SK-N-SH treated with all-trans-retinoic acid at 6 μM for 48 hours (cell line): Measurements from ENCODE around the gene PIEZO1.
A peak's percentile ranks its signal among the peaks of the same experiment; 100 is the strongest.

ENCODE experiments used
- ATAC-seq: fragments of 200-7000 bp; cut with Tn5 transposase; 3 replicates; pipeline ENCODE4 v1.9.1; 2020; ENCODE audit warnings: mild to moderate bottlenecking, moderate library complexity
- ARNTL ChIP-seq: fragments of 450-650 bp; formaldehyde crosslinking; IDR thresholded peaks from 2 replicates; pipeline ENCODE4 v1.5.0; 2020; ENCODE audit warnings: low read depth, mild to moderate bottlenecking, moderate library complexity, borderline replicate concordance
- BACH2 ChIP-seq: fragments of 250-450 bp; sonication (Bioruptor Pico); IDR thresholded peaks from 2 replicates; pipeline ENCODE4 v1.9.0; 2021; ENCODE audit warnings: mild to moderate bottlenecking, borderline replicate concordance
- CSDC2 ChIP-seq: fragments of 250-450 bp; sonication (Bioruptor Pico); IDR thresholded peaks from 2 replicates; pipeline ENCODE4 v1.5.0; 2020; ENCODE audit warnings: mild to moderate bottlenecking, moderate library complexity
- CSRNP3 ChIP-seq: fragments of 250-450 bp; sonication (Bioruptor Pico); IDR thresholded peaks from 2 replicates; pipeline ENCODE4 v1.5.1; 2021; ENCODE audit warnings: mild to moderate bottlenecking, moderate library complexity
- ESRRG ChIP-seq: fragments of 250-450 bp; sonication (Bioruptor Pico); IDR thresholded peaks from 2 replicates; pipeline ENCODE4 v1.6.1; 2021; ENCODE audit warnings: mild to moderate bottlenecking
- GLIS3 ChIP-seq: fragments of 250-450 bp; sonication (Bioruptor Pico); IDR thresholded peaks from 2 replicates; pipeline ENCODE4 v1.5.0; 2020; ENCODE audit warnings: mild to moderate bottlenecking, moderate library complexity
- ISL1 ChIP-seq: fragments of 250-450 bp; sonication (Bioruptor Pico); IDR thresholded peaks from 2 replicates; pipeline ENCODE4 v2.1.2; 2022; ENCODE audit warnings: mild to moderate bottlenecking, moderate library complexity
- OSR1 ChIP-seq: fragments of 250-450 bp; sonication (Bioruptor Pico); IDR thresholded peaks from 2 replicates; pipeline ENCODE4 v1.8.0; 2022; ENCODE audit warnings: moderate library complexity, mild to moderate bottlenecking, inconsistent platforms
- PATZ1 ChIP-seq: fragments of 250-450 bp; sonication (Bioruptor Pico); IDR thresholded peaks from 2 replicates; pipeline ENCODE4 v1.8.0; 2020; ENCODE audit warnings: mild to moderate bottlenecking, moderate library complexity, borderline replicate concordance
- POU6F1 ChIP-seq: fragments of 250-450 bp; sonication (Bioruptor Pico); IDR thresholded peaks from 2 replicates; pipeline ENCODE4 v1.8.0; 2021; ENCODE audit warnings: low read depth, mild to moderate bottlenecking, moderate library complexity, borderline replicate concordance
- PPARA ChIP-seq: fragments of 250-450 bp; sonication (Bioruptor Pico); IDR thresholded peaks from 2 replicates; pipeline ENCODE4 v1.5.0; 2020; ENCODE audit warnings: mild to moderate bottlenecking, borderline replicate concordance
- RARB ChIP-seq: fragments of 250-450 bp; sonication (Bioruptor Pico); IDR thresholded peaks from 2 replicates; pipeline ENCODE4 v1.8.0; 2021; ENCODE audit warnings: mild to moderate bottlenecking, moderate library complexity
- SNAI2 ChIP-seq: fragments of 250-450 bp; sonication (Bioruptor Pico); IDR thresholded peaks from 2 replicates; pipeline ENCODE4 v1.5.0; 2020; ENCODE audit warnings: mild to moderate bottlenecking, moderate library complexity
- TCF4 ChIP-seq: fragments of 250-450 bp; sonication (Bioruptor Pico); IDR thresholded peaks from 2 replicates; pipeline ENCODE4 v1.8.0; 2021; ENCODE audit warnings: mild to moderate bottlenecking, moderate library complexity, borderline replicate concordance
- TOX ChIP-seq: fragments of 250-450 bp; sonication (Bioruptor Pico); IDR thresholded peaks from 2 replicates; pipeline ENCODE4 v1.8.0; 2021; ENCODE audit warnings: mild to moderate bottlenecking, moderate library complexity, borderline replicate concordance
- ZC3H10 ChIP-seq: fragments of 250-450 bp; sonication (Bioruptor Pico); IDR thresholded peaks from 2 replicates; pipeline ENCODE4 v1.5.1; 2021; ENCODE audit warnings: mild to moderate bottlenecking, moderate library complexity
- ZNF565 ChIP-seq: fragments of 450-650 bp; formaldehyde crosslinking; conservative IDR thresholded peaks from 2 replicates; pipeline ENCODE4 v1.5.0; 2020; ENCODE audit warnings: low read depth, mild to moderate bottlenecking, moderate library complexity
- ZNF70 ChIP-seq: fragments of 450-650 bp; formaldehyde crosslinking; IDR thresholded peaks from 2 replicates; pipeline ENCODE4 v1.5.0; 2020; ENCODE audit warnings: mild to moderate bottlenecking, moderate library complexity
- ZNF8 ChIP-seq: fragments of 450-650 bp; formaldehyde crosslinking; IDR thresholded peaks from 2 replicates; pipeline ENCODE4 v1.5.0; 2020; ENCODE audit warnings: mild to moderate bottlenecking, moderate library complexity
- TF ChIP-seq, protein P1 (sequence below): fragments of 250-450 bp; sonication (Bioruptor Pico); IDR thresholded peaks from 2 replicates; pipeline ENCODE4 v1.5.1; 2020; ENCODE audit warnings: low read depth, mild to moderate bottlenecking, moderate library complexity
- TF ChIP-seq, protein P2 (sequence below): fragments of 250-450 bp; sonication (Bioruptor Pico); IDR thresholded peaks from 2 replicates; pipeline ENCODE4 v1.5.0; 2020; ENCODE audit warnings: mild to moderate bottlenecking, moderate library complexity

The PIEZO1 gene

GRCh38 chr16:88732961-88733294 is 52.1 kb downstream of the PIEZO1 start:
- TF ChIP-seq ZNF8: no peak
- TF ChIP-seq TCF4 (CRISPR knock-in tag): no peak
- no peak for TF ChIP-seq ISL1 (CRISPR knock-in tag)
- no peak for TF ChIP-seq SNAI2 (CRISPR knock-in tag)
- TF ChIP-seq ZNF565 (CRISPR knock-in tag): no peak
- TF ChIP-seq ARNTL: no peak
- no peak for TF ChIP-seq ESRRG (CRISPR knock-in tag)
- no peak for TF ChIP-seq RARB (CRISPR knock-in tag)
- TF ChIP-seq, protein P1, sequence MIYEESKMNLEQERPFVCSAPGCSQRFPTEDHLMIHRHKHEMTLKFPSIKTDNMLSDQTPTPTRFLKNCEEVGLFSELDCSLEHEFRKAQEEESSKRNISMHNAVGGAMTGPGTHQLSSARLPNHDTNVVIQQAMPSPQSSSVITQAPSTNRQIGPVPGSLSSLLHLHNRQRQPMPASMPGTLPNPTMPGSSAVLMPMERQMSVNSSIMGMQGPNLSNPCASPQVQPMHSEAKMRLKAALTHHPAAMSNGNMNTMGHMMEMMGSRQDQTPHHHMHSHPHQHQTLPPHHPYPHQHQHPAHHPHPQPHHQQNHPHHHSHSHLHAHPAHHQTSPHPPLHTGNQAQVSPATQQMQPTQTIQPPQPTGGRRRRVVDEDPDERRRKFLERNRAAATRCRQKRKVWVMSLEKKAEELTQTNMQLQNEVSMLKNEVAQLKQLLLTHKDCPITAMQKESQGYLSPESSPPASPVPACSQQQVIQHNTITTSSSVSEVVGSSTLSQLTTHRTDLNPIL: no peak
- TF ChIP-seq PPARA (CRISPR knock-in tag): no peak
- no peak for TF ChIP-seq OSR1 (CRISPR knock-in tag)
- no peak for TF ChIP-seq ZC3H10 (CRISPR knock-in tag)
- no peak for TF ChIP-seq CSDC2 (CRISPR knock-in tag)
- TF ChIP-seq BACH2 (CRISPR knock-in tag): no peak
- TF ChIP-seq GLIS3 (CRISPR knock-in tag): no peak
- no peak for TF ChIP-seq ZNF70 (CRISPR knock-in tag)
- TF ChIP-seq TOX: no peak
- no peak for TF ChIP-seq POU6F1 (CRISPR knock-in tag)
- no peak for ATAC-seq

- no peak for ATAC-seq
- TF ChIP-seq ISL1 (CRISPR knock-in tag) (no peak), ARNTL (no peak), ZNF565 (CRISPR knock-in tag) (no peak), POU6F1 (CRISPR knock-in tag) (no peak), TOX (no peak)
These were observed 52.7 kb downstream of the PIEZO1 start for GRCh38 chr16:88732172-88732960.

DNA sequence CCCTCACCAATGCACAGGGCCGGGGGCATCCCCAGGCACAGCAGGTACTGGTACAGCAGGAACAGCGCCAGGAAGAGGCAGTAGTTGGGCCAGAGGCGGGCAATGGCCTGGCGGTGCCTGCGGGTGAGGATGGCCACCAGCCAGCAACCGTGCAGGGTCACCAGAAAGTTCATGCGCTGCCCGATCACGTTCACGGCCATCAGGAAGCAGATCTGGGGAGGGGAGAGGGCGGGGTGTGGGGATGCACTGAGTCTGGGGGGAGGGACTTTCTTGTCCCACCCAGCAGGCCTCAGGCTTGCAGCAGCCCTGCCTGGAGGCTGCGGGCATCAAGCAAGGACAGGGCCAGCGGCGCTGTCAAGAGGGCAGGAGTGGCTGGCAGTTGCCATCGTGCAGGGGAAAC is 53.3 kb downstream of the PIEZO1 start:
- peak; percentile 32 for ATAC-seq
- TF ChIP-seq ZNF70 (CRISPR knock-in tag): no peak
- no peak for TF ChIP-seq CSRNP3 (CRISPR knock-in tag)

DNA sequence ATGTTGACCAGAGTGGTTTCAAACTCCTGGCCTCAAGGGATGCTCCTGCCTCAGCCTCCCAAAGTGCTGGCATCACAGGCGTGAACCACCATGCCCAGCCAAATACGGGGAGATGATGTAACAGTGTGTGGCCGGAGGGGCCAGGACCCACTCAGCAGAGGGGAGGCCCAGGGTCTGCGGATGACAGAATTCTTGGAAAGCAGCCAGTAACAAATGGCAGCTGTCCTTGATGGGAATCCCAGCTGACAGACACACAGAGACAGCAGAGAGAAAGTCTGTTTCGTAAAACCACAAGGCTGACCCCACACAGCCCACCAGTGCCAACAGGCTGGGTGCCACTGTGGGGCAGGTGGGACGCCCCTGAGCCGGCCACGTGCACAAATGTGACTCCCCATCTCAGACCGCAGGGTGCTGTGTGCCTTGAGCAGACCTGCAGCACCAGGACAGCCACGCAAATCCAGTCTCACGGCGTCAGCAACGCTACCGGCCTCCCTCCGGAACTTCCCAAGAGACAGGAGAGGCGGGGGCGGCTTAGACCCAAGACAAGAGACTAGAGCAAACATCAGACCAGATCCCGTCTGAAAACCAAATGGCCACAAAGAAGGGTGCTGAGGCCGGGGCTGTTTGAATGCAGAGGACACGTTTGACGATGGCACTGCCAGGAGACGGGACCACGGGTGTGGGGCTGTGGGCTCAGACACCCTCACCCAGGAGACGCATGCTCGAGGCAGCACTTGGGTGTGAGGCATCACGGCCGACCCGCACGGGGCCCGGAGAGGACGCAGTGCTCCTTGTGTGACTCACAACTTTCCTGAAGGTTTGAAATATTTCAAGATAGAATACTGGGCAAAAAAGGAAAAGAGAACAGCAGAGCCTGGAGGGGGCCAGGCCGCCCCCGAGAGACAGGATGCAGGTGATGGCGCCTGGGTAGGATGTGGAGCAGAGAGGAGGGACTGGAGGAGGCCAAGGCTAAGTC is 54.1 kb downstream of the PIEZO1 start:
- TF ChIP-seq, protein P2, sequence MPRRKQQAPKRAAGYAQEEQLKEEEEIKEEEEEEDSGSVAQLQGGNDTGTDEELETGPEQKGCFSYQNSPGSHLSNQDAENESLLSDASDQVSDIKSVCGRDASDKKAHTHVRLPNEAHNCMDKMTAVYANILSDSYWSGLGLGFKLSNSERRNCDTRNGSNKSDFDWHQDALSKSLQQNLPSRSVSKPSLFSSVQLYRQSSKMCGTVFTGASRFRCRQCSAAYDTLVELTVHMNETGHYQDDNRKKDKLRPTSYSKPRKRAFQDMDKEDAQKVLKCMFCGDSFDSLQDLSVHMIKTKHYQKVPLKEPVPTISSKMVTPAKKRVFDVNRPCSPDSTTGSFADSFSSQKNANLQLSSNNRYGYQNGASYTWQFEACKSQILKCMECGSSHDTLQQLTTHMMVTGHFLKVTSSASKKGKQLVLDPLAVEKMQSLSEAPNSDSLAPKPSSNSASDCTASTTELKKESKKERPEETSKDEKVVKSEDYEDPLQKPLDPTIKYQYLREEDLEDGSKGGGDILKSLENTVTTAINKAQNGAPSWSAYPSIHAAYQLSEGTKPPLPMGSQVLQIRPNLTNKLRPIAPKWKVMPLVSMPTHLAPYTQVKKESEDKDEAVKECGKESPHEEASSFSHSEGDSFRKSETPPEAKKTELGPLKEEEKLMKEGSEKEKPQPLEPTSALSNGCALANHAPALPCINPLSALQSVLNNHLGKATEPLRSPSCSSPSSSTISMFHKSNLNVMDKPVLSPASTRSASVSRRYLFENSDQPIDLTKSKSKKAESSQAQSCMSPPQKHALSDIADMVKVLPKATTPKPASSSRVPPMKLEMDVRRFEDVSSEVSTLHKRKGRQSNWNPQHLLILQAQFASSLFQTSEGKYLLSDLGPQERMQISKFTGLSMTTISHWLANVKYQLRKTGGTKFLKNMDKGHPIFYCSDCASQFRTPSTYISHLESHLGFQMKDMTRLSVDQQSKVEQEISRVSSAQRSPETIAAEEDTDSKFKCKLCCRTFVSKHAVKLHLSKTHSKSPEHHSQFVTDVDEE: no peak
- peak; percentile 87; the same call in 1 of the 2 replicates for TF ChIP-seq PATZ1 (CRISPR knock-in tag)
- TF ChIP-seq, all 23 proteins: peak for 1
- peak; percentile 67 for ATAC-seq
